Stimulated activated CD8-positive, alpha-beta memory T cell treated with anti-CD3 and anti-CD28 coated beads, Interleukin-4, amount 100 ng/mL, for 24 hours (primary cell): ENCODE measurements around the gene PDLIM7.
"Not testable (repeated sequence)": the region's sequence is repeated elsewhere in the genome, so short reads cannot be mapped to it uniquely, and the experiment has no call there.

ENCODE experiments used
- DNase-seq: peaks from one replicate; pipeline ENCODE4 v3.0.0-alpha.2; 2020; ENCODE audit warnings: low read depth

Gene PDLIM7

DNA sequence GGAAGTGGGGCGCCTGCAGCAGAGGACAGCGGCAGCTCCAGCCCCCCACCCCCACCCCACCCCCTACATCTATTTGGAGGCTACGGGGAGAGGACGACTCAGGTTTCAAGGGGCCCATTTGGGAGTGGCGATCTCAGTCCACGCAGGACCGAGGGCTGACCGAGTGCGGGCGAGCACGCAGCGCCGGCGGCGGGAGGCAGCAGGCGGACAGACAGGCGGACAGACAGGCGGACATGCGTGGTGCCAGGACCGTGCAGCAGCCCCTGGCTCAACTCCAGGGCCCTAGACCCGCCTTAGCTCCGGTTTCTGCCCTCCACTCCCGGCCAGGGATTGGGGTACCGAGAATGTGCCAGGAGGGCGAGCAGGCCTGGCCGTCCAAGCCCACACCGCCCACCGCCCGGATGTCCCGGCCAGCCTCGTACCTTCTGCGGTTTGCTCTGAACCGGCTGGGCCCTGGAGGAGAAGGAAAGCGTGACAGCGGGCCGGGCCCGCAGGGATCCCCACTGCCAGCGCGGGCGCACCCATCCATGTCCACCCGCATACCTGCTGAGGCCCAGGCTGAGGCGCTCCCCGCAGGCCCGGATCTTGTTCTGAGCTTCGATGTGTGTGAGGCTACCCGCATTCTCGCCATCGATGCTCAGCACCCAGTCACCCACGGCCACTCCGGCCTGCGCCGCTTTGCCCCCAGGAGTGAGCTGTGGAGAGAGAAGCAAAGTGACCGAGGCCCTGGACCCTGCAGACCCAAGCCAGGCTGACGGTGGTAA, 5.2 kb downstream of the PDLIM7 start:
- DNase-seq = no peak

DNA sequence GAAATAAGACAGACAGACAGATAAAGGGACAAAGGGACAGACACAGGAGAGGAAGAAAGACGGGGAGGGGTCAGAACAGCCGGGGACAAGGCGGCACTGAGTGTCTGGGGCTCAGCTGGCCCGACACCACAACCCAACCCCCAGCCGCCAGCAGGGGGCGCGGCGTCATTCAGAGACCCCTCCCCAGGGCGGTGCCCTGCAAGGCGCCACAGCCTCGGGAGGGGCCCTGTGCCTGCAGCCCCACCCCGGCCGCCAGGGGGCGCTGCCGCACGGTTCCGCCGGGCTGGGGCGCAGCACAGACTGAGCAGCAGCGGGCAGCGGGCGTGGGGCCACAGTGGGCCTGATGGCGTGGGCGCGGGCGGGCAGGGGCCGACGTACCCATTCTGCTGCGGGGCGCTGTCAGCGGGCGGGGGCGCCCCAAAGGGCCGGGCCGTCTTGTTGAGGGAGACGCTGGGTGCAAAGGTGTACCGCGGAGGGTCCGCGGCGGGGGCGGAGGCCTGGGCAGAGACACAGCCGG, 5.9 kb downstream of the PDLIM7 start:
- DNase-seq = no peak

- DNase-seq = no peak
Observed at GRCh38 chr5:177490992-177491391, 6.4 kb downstream of the PDLIM7 start.

GRCh38 chr5:177490311-177490991, 7.0 kb downstream of the PDLIM7 start:
- DNase-seq = no peak

DNA sequence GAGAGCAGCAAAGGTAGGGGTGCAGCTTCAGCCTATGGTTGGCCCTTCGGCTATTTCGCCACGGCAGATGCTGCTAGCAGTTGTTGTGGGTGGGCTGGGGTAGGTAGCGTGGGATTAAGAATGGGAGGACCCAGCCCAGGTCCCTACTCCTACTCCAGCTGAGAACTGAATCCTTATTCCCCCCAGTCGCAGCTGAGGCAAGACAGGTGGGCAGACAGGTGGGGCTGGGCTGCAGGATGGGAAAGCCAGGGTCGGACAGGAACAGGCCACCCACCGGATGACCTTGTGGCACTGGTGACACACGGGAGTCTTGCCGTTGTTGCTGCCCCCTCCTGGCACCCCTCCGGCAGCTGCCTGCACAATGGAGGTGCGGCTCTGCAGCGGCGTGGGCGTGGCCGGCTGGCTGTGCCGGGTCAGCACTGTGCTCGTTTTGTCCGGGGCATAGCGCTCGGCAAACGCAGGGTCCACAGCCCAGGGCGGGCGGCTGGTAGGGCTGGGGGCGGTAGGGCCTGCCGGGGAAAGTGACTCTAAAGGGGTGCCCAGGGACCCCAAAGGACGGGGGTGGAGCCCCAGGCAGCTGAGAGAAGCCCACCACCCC, 8.2 kb downstream of the PDLIM7 start:
- no peak for DNase-seq

GRCh38 chr5:177487975-177488374, 9.4 kb downstream of the PDLIM7 start:
- DNase-seq = no peak

DNA sequence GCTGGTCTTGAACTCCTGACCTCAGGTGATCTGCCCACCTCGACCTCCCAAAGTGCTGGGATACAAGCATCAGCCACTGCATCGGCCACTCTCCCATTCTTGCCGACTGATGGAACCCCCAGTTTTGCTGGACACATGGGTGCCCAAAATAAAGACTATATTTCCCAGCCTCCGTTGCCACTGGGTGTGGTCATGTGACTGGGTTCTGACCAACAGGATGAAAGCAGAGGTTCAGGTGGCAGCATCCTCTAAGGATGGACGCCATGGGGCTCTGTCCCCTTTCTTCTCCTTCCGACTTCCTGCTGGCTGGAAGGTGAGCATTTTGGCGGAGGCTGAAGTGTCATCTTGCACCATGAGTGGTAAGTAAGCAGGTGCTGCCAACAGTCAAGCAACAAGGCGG, 10.3 kb downstream of the PDLIM7 start:
- no peak for DNase-seq

DNA sequence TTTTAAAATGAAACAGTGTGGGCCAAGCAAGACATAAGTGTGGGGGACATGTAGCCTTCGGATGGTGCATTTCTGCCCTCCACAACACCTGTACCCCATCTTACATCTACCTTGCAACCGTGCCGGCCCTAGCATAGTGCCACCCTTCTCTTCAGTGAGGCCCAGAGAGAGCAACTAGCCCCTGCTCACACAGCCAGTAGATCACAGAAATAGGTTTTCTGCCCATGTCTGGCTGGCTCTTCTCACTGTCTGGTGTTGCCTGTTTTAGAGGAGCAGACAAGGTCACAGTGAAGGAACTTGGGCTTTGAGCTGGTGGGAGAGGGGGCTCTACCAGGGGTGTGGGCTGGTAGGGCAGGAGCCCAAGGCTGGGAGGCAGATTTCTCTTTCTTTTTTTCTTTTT, 11.1 kb downstream of the PDLIM7 start:
- no peak for DNase-seq

GRCh38 chr5:177485753-177486152, 11.7 kb downstream of the PDLIM7 start:
- not testable (repeated sequence) for DNase-seq

GRCh38 chr5:177484902-177485549, 12.4 kb downstream of the PDLIM7 start:
- DNase-seq = no peak

DNA sequence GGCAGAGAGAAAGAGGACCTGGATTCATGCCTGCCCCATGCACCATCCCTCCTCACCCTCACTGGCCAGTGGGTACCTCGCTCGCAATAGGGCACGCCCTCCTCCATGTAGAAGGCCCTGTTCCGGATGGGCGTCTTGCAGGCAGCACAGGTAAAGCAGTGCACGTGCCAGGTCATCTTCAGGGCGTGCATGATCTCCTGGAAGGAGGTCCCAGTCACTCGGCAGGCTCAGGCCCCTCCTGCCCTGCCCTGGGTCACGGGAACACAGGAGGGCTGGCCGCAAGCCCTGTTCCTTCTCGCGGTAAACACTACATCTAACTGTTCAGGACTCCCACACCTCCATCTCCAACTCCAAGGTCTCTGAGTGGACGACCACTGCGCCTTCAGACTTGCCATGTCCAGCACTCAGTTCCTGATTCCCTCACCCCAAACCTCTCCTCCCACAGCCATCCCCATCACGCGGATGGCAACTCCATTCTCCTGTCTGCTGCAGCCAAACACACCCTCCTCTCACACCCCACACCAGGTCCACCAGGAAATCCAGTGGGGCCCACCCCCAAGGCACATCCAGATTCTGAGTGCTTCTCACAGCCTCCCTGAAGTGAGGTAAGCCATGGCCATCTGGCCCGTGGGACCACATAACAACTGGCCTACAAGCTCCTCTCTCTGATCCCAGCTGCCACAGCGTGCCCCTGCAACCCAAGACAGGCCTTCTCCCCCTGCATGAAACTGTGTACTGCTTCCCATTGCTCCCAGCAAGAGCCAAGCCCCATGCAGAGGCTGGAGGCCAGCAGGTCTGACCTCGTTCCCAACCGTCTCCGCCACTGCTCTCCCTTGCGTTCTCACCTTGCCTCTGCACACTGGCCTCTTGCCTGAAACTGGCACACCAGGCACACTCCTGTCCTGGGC, 13.2 kb downstream of the PDLIM7 start:
- no peak for DNase-seq

DNA sequence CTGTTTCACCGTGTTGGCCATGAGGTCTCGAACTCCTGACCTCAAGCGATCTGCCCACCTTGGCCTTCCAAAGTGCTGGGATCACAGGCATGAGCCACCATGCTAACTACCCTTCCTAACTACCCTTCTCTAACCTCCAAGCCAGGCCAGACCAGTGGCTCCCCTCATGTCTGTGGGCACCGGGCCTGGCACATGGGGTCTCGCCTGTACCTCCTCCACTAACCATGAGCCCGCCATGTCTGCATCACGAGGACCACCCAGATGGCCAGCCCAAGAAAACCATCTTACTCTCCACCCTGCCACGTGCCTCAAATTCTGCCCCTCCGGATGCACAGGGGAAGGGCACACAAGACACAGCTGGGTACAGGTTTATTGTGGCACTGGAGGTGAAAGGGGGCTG, 14.4 kb downstream of the PDLIM7 start:
- DNase-seq = no peak

GRCh38 chr5:177482359-177482795, 15.0 kb downstream of the PDLIM7 start:
- DNase-seq = no peak

- DNase-seq = no peak
Observed at GRCh38 chr5:177479774-177480173, 17.6 kb downstream of the PDLIM7 start.

- no peak for DNase-seq
Observed at GRCh38 chr5:177478711-177479646, 18.4 kb downstream of the PDLIM7 start.

- DNase-seq = no peak
Observed at GRCh38 chr5:177477701-177478477, 19.5 kb downstream of the PDLIM7 start.

DNA sequence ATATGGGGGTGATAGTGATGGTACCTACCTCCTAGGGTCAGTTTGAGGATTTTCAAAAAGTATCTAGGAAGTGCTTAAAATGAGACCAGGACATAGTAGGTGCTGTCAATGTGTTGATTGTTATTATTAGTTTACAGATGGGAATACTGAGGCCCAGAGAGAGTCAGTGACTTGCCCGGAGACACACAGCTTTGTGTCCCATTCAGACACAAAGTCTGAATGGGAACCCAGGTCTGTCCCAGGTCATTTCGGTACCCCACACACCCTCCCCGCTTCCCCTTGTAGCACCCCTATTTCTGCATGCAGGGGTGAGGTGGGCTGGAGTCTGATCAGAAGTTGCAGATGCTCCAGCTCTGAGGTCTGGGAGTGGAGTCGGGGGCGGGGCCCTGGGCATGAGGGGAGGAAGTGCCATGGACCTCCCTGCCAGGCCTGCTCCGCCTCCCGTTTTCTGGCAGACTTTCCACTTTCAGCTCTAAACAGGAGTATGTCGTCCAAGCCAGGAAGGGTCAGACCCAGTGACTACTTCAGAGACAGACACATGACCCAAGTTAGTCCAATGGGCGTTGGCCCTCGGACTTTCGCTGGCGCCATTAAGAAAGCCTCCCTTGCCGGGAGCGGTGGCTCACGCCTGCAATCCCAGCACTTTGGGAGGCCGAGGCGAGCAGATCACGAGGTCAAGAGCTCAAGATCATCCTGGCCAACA, 20.7 kb downstream of the PDLIM7 start:
- no peak for DNase-seq

DNA sequence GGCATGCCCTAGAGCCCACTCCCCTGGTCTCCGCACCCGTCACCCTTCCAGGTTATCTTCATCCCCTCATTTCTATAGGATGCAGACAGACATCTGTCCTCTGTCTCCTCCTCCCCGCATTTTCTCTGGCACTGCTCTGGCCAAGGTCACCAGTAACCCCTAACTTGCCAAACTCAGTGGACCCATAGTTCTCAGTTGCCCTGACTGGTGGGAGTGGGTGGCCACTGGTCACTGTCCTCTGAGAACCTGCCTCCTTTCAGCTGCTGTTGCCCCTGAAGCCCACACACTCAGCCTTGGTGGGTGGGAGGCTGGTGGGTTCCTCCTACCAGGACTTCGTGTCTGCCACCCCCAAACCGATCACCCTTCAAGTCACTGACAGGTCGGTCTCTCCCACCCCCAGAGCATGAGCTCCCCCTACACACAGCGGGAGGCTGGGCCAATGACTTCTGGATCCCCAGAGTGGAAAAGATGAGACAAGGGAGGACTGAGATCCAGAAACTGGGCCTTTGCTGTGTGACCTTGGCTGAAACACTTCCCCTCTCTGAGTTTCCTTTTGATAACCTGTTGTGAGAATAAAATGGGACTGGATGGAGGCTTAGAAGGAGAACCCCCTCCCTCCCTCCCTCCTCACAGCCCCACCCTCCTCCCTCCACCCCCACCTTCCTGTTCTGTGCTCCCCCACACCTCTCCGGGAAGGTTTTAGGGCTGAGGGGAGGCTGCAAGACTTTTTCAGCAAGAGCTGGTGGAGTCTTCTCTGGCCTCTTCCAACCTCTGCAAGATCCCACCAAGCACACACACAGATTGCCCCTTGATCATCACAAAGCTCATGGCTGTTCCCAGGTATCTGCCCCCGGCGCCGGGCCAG, 21.6 kb downstream of the PDLIM7 start:
- DNase-seq = no peak
